ENCODE measurements around the gene TRIM71. TPM values are rescaled to one million over a fixed set of nuclear protein-coding genes. Genes with fewer than 3 reads are reported as not detected.

Gene TRIM71
- total RNA-seq, 1 donor from 2014 or later: not detected

GRCh38 chr3:32847528-32847927 is 29.7 kb downstream of the TRIM71 start:
- H3K27me3 Mint-ChIP-seq (ENCODE audit: unreplicated experiment): no peaks in the 10 kb centered on the region
- no peak for TF ChIP-seq CTCF (IDR thresholded peaks at IDR 0.05)
- H3K9me3 Mint-ChIP-seq (ENCODE audit: unreplicated experiment): no peaks in the 10 kb centered on the region
- H3K4me1 Mint-ChIP-seq (ENCODE audit: unreplicated experiment): peaks cover 17% of the 10 kb centered on the region
- H3K27ac Mint-ChIP-seq (ENCODE audit: unreplicated experiment): no peak overlapping the region
- no peaks in the 10 kb centered on the region for H3K36me3 Mint-ChIP-seq (ENCODE audit: unreplicated experiment)
- no peak overlapping the region for H3K4me3 Mint-ChIP-seq (ENCODE audit: unreplicated experiment)
- DNase-seq (ENCODE audit: extremely low spot score, unreplicated experiment): no peak

- Mint-ChIP-seq H3K27ac (ENCODE audit: unreplicated experiment) (no peak overlapping the region), H3K4me1 (ENCODE audit: unreplicated experiment) (peaks cover 17% of the 10 kb centered on the region), H3K9me3 (ENCODE audit: unreplicated experiment) (no peaks in the 10 kb centered on the region), H3K4me3 (ENCODE audit: unreplicated experiment) (no peak overlapping the region), H3K36me3 (ENCODE audit: unreplicated experiment) (no peaks in the 10 kb centered on the region), H3K27me3 (ENCODE audit: unreplicated experiment) (no peaks in the 10 kb centered on the region)
- no peak for DNase-seq (ENCODE audit: extremely low spot score, unreplicated experiment)
- TF ChIP-seq CTCF (IDR thresholded peaks at IDR 0.05): no peak
Measured at GRCh38 chr3:32848215-32848614, 30.4 kb downstream of the TRIM71 start.

- Mint-ChIP-seq H3K27me3 (ENCODE audit: unreplicated experiment) (no peaks in the 10 kb centered on the region), H3K4me1 (ENCODE audit: unreplicated experiment) (peaks cover 16% of the 10 kb centered on the region), H3K27ac (ENCODE audit: unreplicated experiment) (no peak overlapping the region), H3K36me3 (ENCODE audit: unreplicated experiment) (no peaks in the 10 kb centered on the region), H3K9me3 (ENCODE audit: unreplicated experiment) (no peaks in the 10 kb centered on the region), H3K4me3 (ENCODE audit: unreplicated experiment) (no peak overlapping the region)
- no peak for DNase-seq (ENCODE audit: extremely low spot score, unreplicated experiment)
- no peak for TF ChIP-seq CTCF (IDR thresholded peaks at IDR 0.05)
Measured at GRCh38 chr3:32849046-32849445, 31.2 kb downstream of the TRIM71 start.

GRCh38 chr3:32850226-32850625 is 32.4 kb downstream of the TRIM71 start:
- H3K27ac Mint-ChIP-seq (ENCODE audit: unreplicated experiment): no peak overlapping the region
- no peaks in the 10 kb centered on the region for H3K9me3 Mint-ChIP-seq (ENCODE audit: unreplicated experiment)
- no peak for TF ChIP-seq CTCF (IDR thresholded peaks at IDR 0.05)
- no peaks in the 10 kb centered on the region for H3K27me3 Mint-ChIP-seq (ENCODE audit: unreplicated experiment)
- H3K36me3 Mint-ChIP-seq (ENCODE audit: unreplicated experiment): no peaks in the 10 kb centered on the region
- DNase-seq (ENCODE audit: extremely low spot score, unreplicated experiment): no peak
- no peak overlapping the region for H3K4me3 Mint-ChIP-seq (ENCODE audit: unreplicated experiment)
- H3K4me1 Mint-ChIP-seq (ENCODE audit: unreplicated experiment): peaks cover 13% of the 10 kb centered on the region

- TF ChIP-seq CTCF (IDR thresholded peaks at IDR 0.05): no peak
Measured at GRCh38 chr3:32850636-32851035, 32.8 kb downstream of the TRIM71 start.

More at GRCh38 chr3:32850636-32851035, 32.8 kb downstream of the TRIM71 start:
- Mint-ChIP-seq H3K27me3 (ENCODE audit: unreplicated experiment) (no peaks in the 10 kb centered on the region), H3K36me3 (ENCODE audit: unreplicated experiment) (no peaks in the 10 kb centered on the region), H3K4me3 (ENCODE audit: unreplicated experiment) (no peak overlapping the region), H3K9me3 (ENCODE audit: unreplicated experiment) (no peaks in the 10 kb centered on the region), H3K4me1 (ENCODE audit: unreplicated experiment) (peaks cover 13% of the 10 kb centered on the region), H3K27ac (ENCODE audit: unreplicated experiment) (no peak overlapping the region)
- no peak for DNase-seq (ENCODE audit: extremely low spot score, unreplicated experiment)
